SK-N-SH (cell line): ENCODE results near the gene TAPBP.

Experiments used
- CTCF ChIP-seq: fragments of 200-600 bp; sonication (generic); IDR thresholded peaks from 2 replicates; pipeline ENCODE4 v1.6.1; 2017; ENCODE audit warnings: antibody characterized with exemption, mild to moderate bottlenecking, moderate library complexity
- EP300 ChIP-seq, 2 experiments: IDR thresholded peaks; 2 replicates each; pipeline versions ENCODE4 v1.4.0 to v1.6.1; 2012; ENCODE audit warnings: borderline replicate concordance in 1 of 2, low read depth in 1 of 2, low read length in 1 of 2
- EZH2phosphoT487 ChIP-seq: fragments of 200-600 bp; sonication (generic); IDR thresholded peaks from 2 replicates; pipeline ENCODE4 v1.6.1; 2017; ENCODE audit warnings: low read depth, mixed run types, mild to moderate bottlenecking, antibody characterized with exemption, moderate library complexity, borderline replicate concordance
- FOXM1 ChIP-seq: IDR thresholded peaks from 2 replicates; pipeline ENCODE4 v1.4.0; 2012; ENCODE audit warnings: low read depth, mild to moderate bottlenecking
- MAX ChIP-seq: IDR thresholded peaks from 2 replicates; pipeline ENCODE4 v1.4.0; 2012; ENCODE audit warnings: low read depth
- POLR2AphosphoS5 ChIP-seq: IDR thresholded peaks from 2 replicates; pipeline ENCODE4 v1.6.1; 2012; ENCODE audit warnings: low read depth, low read length
- RAD21 ChIP-seq: IDR thresholded peaks from 2 replicates; pipeline ENCODE4 v1.6.1; 2012; ENCODE audit warnings: mild to moderate bottlenecking, low read length
- TAF1 ChIP-seq: IDR thresholded peaks from 2 replicates; pipeline ENCODE4 v1.6.1; 2012; ENCODE audit warnings: low read depth, mild to moderate bottlenecking, low read length, moderate library complexity, borderline replicate concordance
- TEAD4 ChIP-seq: IDR thresholded peaks from 2 replicates; pipeline ENCODE4 v1.4.0; 2012; ENCODE audit warnings: mild to moderate bottlenecking, borderline replicate concordance; ENCODE audit not compliant: insufficient read depth
- TF ChIP-seq, protein P1 (sequence below): IDR thresholded peaks from 2 replicates; pipeline ENCODE4 v1.6.1; 2012; ENCODE audit warnings: mild to moderate bottlenecking, low read depth, low read length, moderate library complexity

DNA sequence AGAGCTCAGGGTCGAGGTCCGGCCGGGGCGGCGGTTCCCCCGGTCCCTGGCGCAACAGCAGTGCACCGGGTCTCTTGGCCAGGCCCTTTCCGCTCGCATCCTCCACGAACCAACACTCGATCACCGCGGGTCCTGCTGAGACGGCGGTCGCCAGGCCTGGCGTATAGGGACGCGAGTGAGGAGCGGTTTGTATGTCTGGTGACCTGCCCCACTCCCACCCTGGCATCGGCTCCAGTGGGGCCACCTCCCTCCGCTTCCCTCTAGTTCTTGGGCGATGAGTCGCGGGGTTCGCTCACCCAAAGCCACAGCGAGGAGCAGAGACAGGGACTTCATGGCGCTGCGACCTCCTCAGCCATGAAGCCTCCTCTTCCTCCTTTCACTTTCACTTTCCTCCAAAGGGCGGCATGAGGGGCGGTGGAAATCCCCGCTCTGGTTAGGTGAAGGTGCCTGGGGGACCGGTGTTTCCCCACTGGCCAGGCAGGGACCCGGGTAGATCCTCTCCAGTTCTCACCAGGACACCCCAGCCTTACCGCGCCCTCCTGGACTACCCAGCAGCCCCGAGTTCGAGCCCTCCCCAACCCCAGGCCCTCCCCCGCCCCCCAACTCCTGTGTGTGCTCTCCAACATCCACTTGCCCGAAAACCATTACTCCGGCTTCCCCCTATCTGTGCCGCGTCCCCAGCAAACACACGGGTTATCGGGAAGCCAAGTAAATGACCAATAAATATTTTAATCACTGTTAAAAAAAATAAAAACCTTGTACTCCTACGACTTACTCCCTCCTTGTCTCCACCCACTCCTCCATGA, at the start of gene TAPBP:
- TF ChIP-seq, protein P1, sequence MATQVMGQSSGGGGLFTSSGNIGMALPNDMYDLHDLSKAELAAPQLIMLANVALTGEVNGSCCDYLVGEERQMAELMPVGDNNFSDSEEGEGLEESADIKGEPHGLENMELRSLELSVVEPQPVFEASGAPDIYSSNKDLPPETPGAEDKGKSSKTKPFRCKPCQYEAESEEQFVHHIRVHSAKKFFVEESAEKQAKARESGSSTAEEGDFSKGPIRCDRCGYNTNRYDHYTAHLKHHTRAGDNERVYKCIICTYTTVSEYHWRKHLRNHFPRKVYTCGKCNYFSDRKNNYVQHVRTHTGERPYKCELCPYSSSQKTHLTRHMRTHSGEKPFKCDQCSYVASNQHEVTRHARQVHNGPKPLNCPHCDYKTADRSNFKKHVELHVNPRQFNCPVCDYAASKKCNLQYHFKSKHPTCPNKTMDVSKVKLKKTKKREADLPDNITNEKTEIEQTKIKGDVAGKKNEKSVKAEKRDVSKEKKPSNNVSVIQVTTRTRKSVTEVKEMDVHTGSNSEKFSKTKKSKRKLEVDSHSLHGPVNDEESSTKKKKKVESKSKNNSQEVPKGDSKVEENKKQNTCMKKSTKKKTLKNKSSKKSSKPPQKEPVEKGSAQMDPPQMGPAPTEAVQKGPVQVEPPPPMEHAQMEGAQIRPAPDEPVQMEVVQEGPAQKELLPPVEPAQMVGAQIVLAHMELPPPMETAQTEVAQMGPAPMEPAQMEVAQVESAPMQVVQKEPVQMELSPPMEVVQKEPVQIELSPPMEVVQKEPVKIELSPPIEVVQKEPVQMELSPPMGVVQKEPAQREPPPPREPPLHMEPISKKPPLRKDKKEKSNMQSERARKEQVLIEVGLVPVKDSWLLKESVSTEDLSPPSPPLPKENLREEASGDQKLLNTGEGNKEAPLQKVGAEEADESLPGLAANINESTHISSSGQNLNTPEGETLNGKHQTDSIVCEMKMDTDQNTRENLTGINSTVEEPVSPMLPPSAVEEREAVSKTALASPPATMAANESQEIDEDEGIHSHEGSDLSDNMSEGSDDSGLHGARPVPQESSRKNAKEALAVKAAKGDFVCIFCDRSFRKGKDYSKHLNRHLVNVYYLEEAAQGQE = no peak
- TF ChIP-seq CTCF = no peak
- TF ChIP-seq TAF1 = no peak
- TF ChIP-seq POLR2AphosphoS5 = peak; percentile 47; the same call in 1 of the 2 replicates
- TF ChIP-seq EP300 (IDR thresholded peaks at IDR 0.05; ENCODE audit: borderline replicate concordance in 1 of 2, low read depth in 1 of 2, low read length in 1 of 2) = no peak
- TF ChIP-seq TEAD4 = no peak
- no peak for TF ChIP-seq RAD21
- TF ChIP-seq EZH2phosphoT487 = no peak
- TF ChIP-seq FOXM1 = no peak
- no peak for TF ChIP-seq MAX
